ENCODE results near the gene NDUFAF5. TPM values are rescaled to one million over a fixed set of nuclear protein-coding genes. Genes with fewer than 3 reads are reported as not detected.

NDUFAF5 gene
- total and polyA plus RNA-seq, 11 donors: 34.7 to 72.3 (median 55.5) TPM

DNA sequence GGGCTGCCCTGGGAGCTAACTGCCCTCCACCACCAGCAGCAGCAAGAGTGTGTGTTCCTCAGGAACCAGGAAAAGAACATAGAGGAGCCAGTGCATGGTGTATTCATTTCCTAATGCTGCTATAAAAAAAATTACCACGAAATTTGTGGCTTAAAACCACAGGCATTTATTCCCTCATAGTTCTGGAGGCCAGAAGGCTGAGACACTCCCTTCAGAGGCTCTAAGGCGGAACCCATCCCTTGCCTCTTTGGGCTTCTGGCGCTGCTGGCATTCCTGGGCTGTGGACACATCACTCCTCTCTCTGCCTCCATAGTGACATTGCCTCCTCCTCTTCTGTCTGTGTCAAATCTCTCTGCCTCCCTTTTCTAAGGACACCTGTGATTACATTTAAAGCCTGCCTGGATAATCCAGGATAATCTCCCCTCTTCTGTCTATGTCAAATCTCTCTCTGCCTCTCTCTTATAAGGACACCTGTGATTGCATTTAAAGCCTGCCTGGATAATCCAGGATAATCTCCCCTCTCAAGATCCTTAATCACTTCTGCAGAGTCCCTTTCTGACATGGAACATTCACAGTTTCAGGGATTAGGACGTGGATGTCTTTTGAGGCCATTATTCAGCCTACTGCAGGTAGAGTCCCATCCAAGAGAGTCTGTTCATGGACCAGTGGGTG is 54.7 kb downstream of the NDUFAF5 start:
- ATAC-seq (no peak), DNase-seq (no peak)
- 59 to 68% (median 64%) methylated on average over 4 of the region's 4 CpGs for WGBS, 4 donors
- TF ChIP-seq, protein P1, sequence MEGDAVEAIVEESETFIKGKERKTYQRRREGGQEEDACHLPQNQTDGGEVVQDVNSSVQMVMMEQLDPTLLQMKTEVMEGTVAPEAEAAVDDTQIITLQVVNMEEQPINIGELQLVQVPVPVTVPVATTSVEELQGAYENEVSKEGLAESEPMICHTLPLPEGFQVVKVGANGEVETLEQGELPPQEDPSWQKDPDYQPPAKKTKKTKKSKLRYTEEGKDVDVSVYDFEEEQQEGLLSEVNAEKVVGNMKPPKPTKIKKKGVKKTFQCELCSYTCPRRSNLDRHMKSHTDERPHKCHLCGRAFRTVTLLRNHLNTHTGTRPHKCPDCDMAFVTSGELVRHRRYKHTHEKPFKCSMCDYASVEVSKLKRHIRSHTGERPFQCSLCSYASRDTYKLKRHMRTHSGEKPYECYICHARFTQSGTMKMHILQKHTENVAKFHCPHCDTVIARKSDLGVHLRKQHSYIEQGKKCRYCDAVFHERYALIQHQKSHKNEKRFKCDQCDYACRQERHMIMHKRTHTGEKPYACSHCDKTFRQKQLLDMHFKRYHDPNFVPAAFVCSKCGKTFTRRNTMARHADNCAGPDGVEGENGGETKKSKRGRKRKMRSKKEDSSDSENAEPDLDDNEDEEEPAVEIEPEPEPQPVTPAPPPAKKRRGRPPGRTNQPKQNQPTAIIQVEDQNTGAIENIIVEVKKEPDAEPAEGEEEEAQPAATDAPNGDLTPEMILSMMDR (IDR thresholded peaks at IDR 0.05): no peak
- TF ChIP-seq POLR2A (IDR thresholded peaks at IDR 0.05): no peak
- Histone ChIP-seq H3K36me3 (no peaks in the 10 kb centered on the region), H3K27ac (peak overlapping the region in 1 of 12 donors; percentile 69), H3K4me3 (no peak overlapping the region), H3K4me1 (peaks cover 0 to 5% (median 0%) of the 10 kb centered on the region in 12 donors), H3K27me3 (no peaks in the 10 kb centered on the region), H3K9me3 (no peaks in the 10 kb centered on the region)
- intact Hi-C loops (cut with DNase I): loop anchor here in 2 of 10 donors (10.0 kb wide), 2 partner anchors 45 to 105 kb away; no protein-coding TSS in a partner anchor

DNA sequence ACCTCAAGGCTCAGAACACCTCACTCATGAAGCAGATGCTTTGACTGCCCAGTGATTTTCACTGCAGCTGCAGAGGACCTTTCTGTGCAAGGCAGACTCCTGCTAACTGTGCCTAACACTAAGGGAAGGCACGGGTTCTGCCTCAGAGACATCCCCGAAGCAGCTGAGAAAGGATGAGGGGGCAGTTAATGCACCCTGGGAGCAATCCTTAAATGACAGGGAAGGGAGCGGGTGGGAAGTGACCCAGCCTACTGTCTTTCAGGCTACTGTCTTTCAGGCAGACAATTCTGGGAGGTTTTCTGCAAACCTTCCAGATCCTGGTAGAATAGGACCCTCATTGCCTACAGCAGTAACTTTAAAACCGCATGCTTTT is 55.3 kb downstream of the NDUFAF5 start:
- TF ChIP-seq, protein P1 (IDR thresholded peaks at IDR 0.05): no peak
- no peak for TF ChIP-seq POLR2A (IDR thresholded peaks at IDR 0.05)
- DNase-seq (no peak), ATAC-seq (no peak)
- WGBS, 4 donors: 81 to 87% (median 82%) methylated on average over 4 of the region's 4 CpGs
- no peaks in the 10 kb centered on the region for H3K36me3 ChIP-seq
- no peak overlapping the region for H3K27ac ChIP-seq
- no peak overlapping the region for H3K4me3 ChIP-seq
- no peaks in the 10 kb centered on the region for H3K27me3 ChIP-seq
- H3K9me3 ChIP-seq: no peaks in the 10 kb centered on the region
- intact Hi-C loops (cut with DNase I): no loop called here
- peaks cover 0 to 5% (median 0%) of the 10 kb centered on the region in 12 donors for H3K4me1 ChIP-seq

DNA sequence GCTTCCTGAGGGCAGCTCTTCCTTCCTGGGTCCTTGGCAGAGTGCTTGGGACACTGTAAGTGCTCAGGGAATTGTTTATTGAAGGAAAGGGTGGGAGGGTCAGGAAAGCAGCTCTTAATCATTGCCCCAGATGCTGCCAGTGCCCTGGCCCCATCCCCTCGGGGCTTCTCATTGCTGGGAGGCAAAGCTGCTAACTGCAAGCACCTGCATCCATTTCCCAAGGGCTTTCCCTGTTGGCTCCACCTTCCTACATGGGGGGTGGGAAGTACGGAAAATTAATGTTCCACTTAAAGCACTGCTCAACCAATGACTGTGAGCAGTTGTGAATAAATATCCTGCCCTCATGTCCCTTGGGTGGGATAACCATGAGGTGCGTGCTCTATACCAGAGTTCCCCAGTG is 56.4 kb downstream of the NDUFAF5 start:
- 74 to 81% (median 76%) methylated on average over 3 of the region's 3 CpGs for WGBS, 4 donors
- ATAC-seq (no peak), DNase-seq (no peak)
- no peak overlapping the region for H3K27ac ChIP-seq
- intact Hi-C loops (cut with DNase I): no loop called here
- H3K36me3 ChIP-seq: no peaks in the 10 kb centered on the region
- no peak for TF ChIP-seq POLR2A (IDR thresholded peaks at IDR 0.05)
- TF ChIP-seq, protein P1 (IDR thresholded peaks at IDR 0.05): no peak
- peaks cover 0 to 5% (median 0%) of the 10 kb centered on the region in 12 donors for H3K4me1 ChIP-seq
- no peaks in the 10 kb centered on the region for H3K27me3 ChIP-seq
- no peaks in the 10 kb centered on the region for H3K9me3 ChIP-seq
- H3K4me3 ChIP-seq: no peak overlapping the region

DNA sequence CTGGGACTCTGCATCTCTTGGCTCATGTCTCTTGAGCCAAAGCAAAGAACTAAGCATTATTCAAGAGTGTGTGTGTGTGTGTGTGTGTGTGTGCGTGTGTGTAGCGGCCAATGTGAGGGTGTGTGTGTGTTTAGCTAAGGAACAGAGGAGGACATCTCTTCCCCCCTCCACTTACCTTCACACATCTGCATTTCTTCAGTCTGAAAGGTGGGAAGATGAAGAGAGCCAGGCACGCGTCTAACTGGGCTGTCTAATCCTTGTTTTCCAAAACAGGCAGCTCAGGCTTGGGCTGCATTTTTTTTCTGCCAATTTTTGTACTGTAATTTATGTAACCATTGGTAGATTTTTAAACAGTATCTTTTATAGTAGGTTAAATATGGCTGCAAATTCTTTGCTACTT is 59.5 kb downstream of the NDUFAF5 start:
- no peak for TF ChIP-seq POLR2A (IDR thresholded peaks at IDR 0.05)
- TF ChIP-seq, protein P1 (IDR thresholded peaks at IDR 0.05): no peak
- intact Hi-C loops (cut with DNase I): no loop called here
- ATAC-seq: no peak
- Histone ChIP-seq H3K27ac (peak overlapping the region in 1 of 12 donors; percentile 61), H3K4me3 (no peak overlapping the region), H3K36me3 (no peaks in the 10 kb centered on the region), H3K4me1 (no peaks in the 10 kb centered on the region), H3K9me3 (no peaks in the 10 kb centered on the region), H3K27me3 (no peaks in the 10 kb centered on the region)
- 78 to 88% (median 79%) methylated on average over 4 of the region's 4 CpGs for WGBS, 4 donors
- DNase-seq: no peak

All from heart left ventricle (tissue), 16 donors.